Sigmoid colon (tissue), 7 donors: Measurements from ENCODE around the gene TNFAIP8. TPM values are rescaled to one million over a fixed set of nuclear protein-coding genes. Genes with fewer than 3 reads are reported as not detected.

ENCODE experiments used
- DNase-seq: peaks from one replicate; pipeline ENCODE4 v3.0.0-alpha.2; 2019
- H3K27ac ChIP-seq, 4 donors: fragments of 200-600 bp; sonication (generic); one replicate each; pipeline ENCODE4 v1.5.1; 2016 to 2019; ENCODE audit warnings: mild to moderate bottlenecking in 1 of 4
- H3K27me3 ChIP-seq, 3 donors: fragments of 200-600 bp; sonication (generic); one replicate each; pipeline ENCODE4 v1.5.1; 2019; ENCODE audit warnings: mild to moderate bottlenecking in 1 of 3
- H3K36me3 ChIP-seq, 4 donors: fragments of 200-600 bp; sonication (generic); one replicate each; pipeline ENCODE4 v1.5.1; 2016 to 2019
- H3K4me1 ChIP-seq, 4 donors: fragments of 200-600 bp; sonication (generic); one replicate each; pipeline ENCODE4 v1.5.1; 2017 to 2019
- H3K4me3 ChIP-seq, 4 donors: fragments of 200-600 bp; sonication (generic); one replicate each; pipeline ENCODE4 v1.5.1; 2017 to 2019; ENCODE audit warnings: mild to moderate bottlenecking in 2 of 4, moderate library complexity in 1 of 4
- H3K9me3 ChIP-seq, 4 donors: fragments of 200-600 bp in 3 of 4; sonication (generic) in 3 of 4; one replicate each; pipeline versions ENCODE4 v1.5.1 to v1.6.1; 2013 to 2019
- CTCF ChIP-seq, 4 experiments: fragments of 450-650 bp in 3 of 4; fragments of 200-600 bp in 1 of 4; IDR thresholded peaks; one replicate each; pipeline ENCODE4 v1.5.1; 2016 to 2019; ENCODE audit warnings: antibody characterized with exemption in 4 of 4, mild to moderate bottlenecking in 3 of 4, moderate library complexity in 2 of 4
- EP300 ChIP-seq, 4 donors: sonication (generic); formaldehyde crosslinking; IDR thresholded peaks; one replicate each; pipeline ENCODE4 v1.6.1; 2017; ENCODE audit warnings: antibody characterized with exemption in 4 of 4
- POLR2A ChIP-seq, 2 donors: fragments of 450-650 bp; IDR thresholded peaks; one replicate each; pipeline ENCODE4 v1.6.1; 2016; ENCODE audit warnings: antibody characterized with exemption in 2 of 2, mild to moderate bottlenecking in 2 of 2, moderate library complexity in 2 of 2
- POLR2AphosphoS5 ChIP-seq, 4 donors: sonication (generic); formaldehyde crosslinking; IDR thresholded peaks; one replicate each; pipeline ENCODE4 v1.6.1; 2017; ENCODE audit warnings: antibody characterized with exemption in 4 of 4
- whole genome bisulfite sequencing, 2 donors: extraction: QIAGEN DNeasy Blood & Tissue Kit; methylation state at CpG; one replicate each; pipeline ENCODE4 v1.1.7; 2013; 5-methylcytosine and 5-hydroxymethylcytosine counted together
- intact Hi-C: fragments of 100-400 bp; cut with DNase I; formaldehyde crosslinking; loops from one replicate; pipeline ENCODE4 v1.15.1; 2023
- polyA plus RNA-seq, 3 donors: library from polyadenylated mRNA; stranded (reverse); fragments of 200-250 nt; gene quantifications; one replicate each; pipeline ENCODE4 v1.2.3, GENCODE V29; 2013
- total RNA-seq, 4 donors: library from RNA; depleted of rRNA; stranded (reverse); fragments of >200 nt; gene quantifications; one replicate each; pipeline ENCODE4 v1.1.0, GENCODE V29; 2016
- donor health status: healthy with polysubstance abuse.
- donor health status: Bipolar disorder and iron deficiency.
- donor health status: healthy.

Gene TNFAIP8
- total and polyA plus RNA-seq, 7 donors, result 6.9 to 55.8 (median 14.8) TPM

- Histone ChIP-seq H3K27ac (no peak overlapping the region), H3K9me3 (no peaks in the 10 kb centered on the region), H3K27me3 (no peaks in the 10 kb centered on the region), H3K36me3 (no peaks in the 10 kb centered on the region), H3K4me1 (peaks cover 0 to 16% (median 4%) of the 10 kb centered on the region in 4 donors), H3K4me3 (no peak overlapping the region)
- 87 to 95% methylated on average over 4 of the region's 4 CpGs for WGBS, 2 donors
- intact Hi-C loops, result no loop called here
- no peak for TF ChIP-seq POLR2AphosphoS5 (IDR thresholded peaks at IDR 0.05)
- no peak for TF ChIP-seq EP300 (IDR thresholded peaks at IDR 0.05)
- no peak for TF ChIP-seq CTCF (IDR thresholded peaks at IDR 0.05)
- TF ChIP-seq POLR2A (IDR thresholded peaks at IDR 0.05), result no peak
- no peak for DNase-seq
Observed at GRCh38 chr5:119373449-119373858, 17.6 kb downstream of the TNFAIP8 start.

GRCh38 chr5:119374901-119375300, 19.1 kb downstream of the TNFAIP8 start:
- WGBS, 2 donors, result 86 to 89% methylated on average over 2 of the region's 2 CpGs
- no peak for DNase-seq
- intact Hi-C loops, result no loop called here
- Histone ChIP-seq H3K27ac (peak overlapping the region in 1 of 4 donors; percentile 13), H3K4me3 (no peak overlapping the region), H3K27me3 (no peaks in the 10 kb centered on the region), H3K4me1 (peaks cover 0 to 20% (median 5%) of the 10 kb centered on the region in 4 donors), H3K9me3 (no peaks in the 10 kb centered on the region), H3K36me3 (no peaks in the 10 kb centered on the region)
- no peak for TF ChIP-seq EP300 (IDR thresholded peaks at IDR 0.05)
- no peak for TF ChIP-seq POLR2AphosphoS5 (IDR thresholded peaks at IDR 0.05)
- no peak for TF ChIP-seq POLR2A (IDR thresholded peaks at IDR 0.05)
- TF ChIP-seq CTCF (IDR thresholded peaks at IDR 0.05), result no peak

- H3K27ac ChIP-seq, result peak overlapping the region in 1 of 4 donors; percentile 59
- intact Hi-C loops, result no loop called here
- H3K36me3 ChIP-seq, result no peaks in the 10 kb centered on the region
- TF ChIP-seq CTCF (IDR thresholded peaks at IDR 0.05), result no peak
- TF ChIP-seq EP300 (IDR thresholded peaks at IDR 0.05), result no peak
- no peak for TF ChIP-seq POLR2A (IDR thresholded peaks at IDR 0.05)
- no peak for TF ChIP-seq POLR2AphosphoS5 (IDR thresholded peaks at IDR 0.05)
- H3K4me3 ChIP-seq, result no peak overlapping the region
- no peak for DNase-seq
- peaks cover 0 to 12% (median 5%) of the 10 kb centered on the region in 4 donors for H3K4me1 ChIP-seq
- H3K9me3 ChIP-seq, result no peaks in the 10 kb centered on the region
- WGBS, 2 donors, result 96 to 97% methylated on average over 1 of the region's 1 CpG
- no peaks in the 10 kb centered on the region for H3K27me3 ChIP-seq
Observed at GRCh38 chr5:119377066-119377465, 21.2 kb downstream of the TNFAIP8 start.

GRCh38 chr5:119378075-119378700, 22.4 kb downstream of the TNFAIP8 start:
- intact Hi-C loops, result no loop called here

More at GRCh38 chr5:119378075-119378700, 22.4 kb downstream of the TNFAIP8 start:
- no peak for DNase-seq
- H3K4me3 ChIP-seq, result no peak overlapping the region
- TF ChIP-seq POLR2AphosphoS5 (IDR thresholded peaks at IDR 0.05) (no peak), EP300 (IDR thresholded peaks at IDR 0.05) (no peak), CTCF (IDR thresholded peaks at IDR 0.05) (no peak), POLR2A (IDR thresholded peaks at IDR 0.05) (no peak)
- H3K36me3 ChIP-seq, result no peaks in the 10 kb centered on the region
- WGBS, 2 donors, result 75 to 88% methylated on average over 3 of the region's 3 CpGs
- H3K27ac ChIP-seq, result peak overlapping the region in 1 of 4 donors; percentile 59
- H3K4me1 ChIP-seq, result peaks cover 0 to 12% (median 5%) of the 10 kb centered on the region in 4 donors
- H3K9me3 ChIP-seq, result no peaks in the 10 kb centered on the region
- H3K27me3 ChIP-seq, result no peaks in the 10 kb centered on the region
